RKO (cell line): ENCODE results near the gene ZFAND2A.

Experiments used
- DNase-seq: peaks from one replicate; pipeline ENCODE4 v3.0.0-alpha.2; 2016; ENCODE audit warnings: low spot score

ZFAND2A gene

DNA sequence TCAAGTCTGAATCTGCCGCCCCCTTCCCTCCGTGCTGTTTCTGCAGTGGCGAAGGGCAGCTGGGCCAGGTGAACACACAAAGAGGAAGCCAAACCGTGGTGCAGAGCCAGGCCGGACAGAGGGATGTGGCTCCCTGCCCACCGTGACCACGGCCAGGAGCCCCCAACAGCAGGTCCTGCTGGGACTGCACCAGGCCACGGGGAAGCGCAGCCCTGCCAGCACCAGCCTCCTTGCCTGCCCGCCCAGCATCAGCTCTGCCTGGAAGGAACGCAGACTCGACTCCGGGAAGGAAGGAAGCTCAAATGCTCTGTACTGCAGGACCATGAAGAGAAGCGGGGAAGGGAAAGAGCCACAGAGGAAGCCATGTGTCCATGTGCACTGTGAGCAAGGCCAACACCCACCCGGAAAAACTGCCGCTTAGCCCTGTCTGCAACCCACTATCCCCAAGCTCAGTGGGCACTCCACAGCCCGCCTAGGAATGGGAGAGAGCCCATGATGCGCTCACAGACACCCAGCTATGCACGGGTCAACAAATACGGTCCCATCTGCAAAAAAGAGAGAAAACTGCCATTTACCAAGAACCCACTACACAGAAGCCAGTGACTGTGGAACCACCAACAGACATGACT is 53.1 kb downstream of the ZFAND2A start:
- no peak for DNase-seq

DNA sequence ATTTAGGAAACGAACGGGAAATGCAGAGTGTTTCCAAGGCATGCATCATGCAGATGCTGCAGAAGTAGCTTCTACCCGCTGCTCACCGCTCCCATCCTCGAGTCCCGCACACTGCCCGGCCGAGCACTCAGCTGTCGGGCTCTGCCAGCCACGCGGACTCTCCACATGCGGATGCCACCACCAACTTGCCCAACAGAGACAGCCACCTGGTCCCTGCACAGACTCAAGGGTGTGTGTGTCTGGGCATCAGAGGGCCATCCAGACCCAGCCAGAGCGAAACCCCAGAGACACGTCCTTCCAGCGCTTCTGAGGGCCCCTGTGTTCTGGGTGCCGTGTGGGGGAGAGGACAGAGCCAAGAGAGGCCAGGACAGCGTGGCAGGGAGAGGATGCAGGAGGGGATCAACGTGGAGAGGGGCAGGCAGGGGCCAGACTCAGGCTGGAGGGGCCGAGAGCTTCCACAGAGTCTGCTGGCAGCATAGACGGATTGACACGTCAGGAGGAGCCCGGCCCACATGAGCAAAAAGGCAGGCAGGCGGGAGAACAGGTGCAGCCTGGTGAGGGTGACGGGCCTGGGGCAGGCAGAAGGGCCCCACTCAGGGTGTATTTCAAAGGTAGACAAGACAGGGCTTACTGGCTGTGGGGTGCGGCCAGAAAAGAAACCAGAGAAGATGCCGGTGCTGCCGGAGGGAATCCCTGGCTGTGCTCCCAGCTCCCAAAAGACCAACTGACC is 53.8 kb downstream of the ZFAND2A start:
- DNase-seq: no peak

DNA sequence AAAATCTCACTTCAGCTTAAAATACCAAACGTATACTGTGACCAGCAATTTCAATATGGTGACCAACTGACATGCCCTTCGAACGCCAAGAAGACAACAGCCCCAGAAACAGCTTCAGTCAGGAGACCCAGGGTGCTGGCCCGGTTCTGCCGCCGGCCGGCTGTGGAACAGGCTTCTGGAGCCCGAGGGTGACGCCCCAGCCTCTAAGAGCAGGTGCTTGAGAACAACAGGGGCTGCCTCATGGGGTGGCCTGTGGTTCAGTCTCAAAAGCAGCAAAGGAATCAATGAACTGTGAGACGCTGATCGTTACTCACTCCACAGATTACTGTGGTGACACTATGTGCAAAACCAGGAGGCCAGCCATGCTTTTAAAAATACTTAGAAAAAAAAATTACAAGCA is 54.8 kb downstream of the ZFAND2A start:
- DNase-seq: no peak

DNA sequence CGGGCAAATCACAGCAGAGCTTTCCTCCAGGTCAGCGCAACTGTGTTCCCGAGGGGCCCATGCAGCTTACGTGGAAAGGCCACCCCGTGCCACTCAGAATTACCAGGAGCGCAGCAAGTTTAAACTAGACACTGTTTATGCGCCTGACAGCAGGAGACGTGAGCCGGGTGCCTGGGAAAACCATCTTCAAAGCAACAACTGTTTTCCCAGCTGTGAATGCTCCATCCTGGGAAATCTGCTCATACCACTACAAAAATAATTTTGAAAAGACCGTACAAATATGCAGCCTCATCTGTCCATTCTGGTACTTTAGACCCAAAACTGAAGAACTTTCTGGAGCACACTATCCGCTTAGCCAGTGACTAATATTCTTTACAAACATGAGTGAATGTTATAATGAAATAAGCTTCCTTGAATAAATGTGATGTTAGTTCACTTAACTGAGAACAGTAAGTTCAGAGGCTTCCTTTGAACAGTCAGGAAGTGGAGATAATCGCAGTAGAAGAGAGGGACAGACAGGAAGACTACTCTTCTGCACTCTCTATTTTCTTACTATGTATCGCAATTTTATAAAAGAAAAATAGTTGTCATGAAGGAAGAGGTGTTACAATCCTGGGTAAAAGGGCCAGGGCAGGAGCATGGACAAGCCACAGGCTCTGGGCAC is 55.3 kb downstream of the ZFAND2A start:
- DNase-seq: no peak

GRCh38 chr7:1103789-1104515 is 56.0 kb downstream of the ZFAND2A start:
- DNase-seq: no peak

DNA sequence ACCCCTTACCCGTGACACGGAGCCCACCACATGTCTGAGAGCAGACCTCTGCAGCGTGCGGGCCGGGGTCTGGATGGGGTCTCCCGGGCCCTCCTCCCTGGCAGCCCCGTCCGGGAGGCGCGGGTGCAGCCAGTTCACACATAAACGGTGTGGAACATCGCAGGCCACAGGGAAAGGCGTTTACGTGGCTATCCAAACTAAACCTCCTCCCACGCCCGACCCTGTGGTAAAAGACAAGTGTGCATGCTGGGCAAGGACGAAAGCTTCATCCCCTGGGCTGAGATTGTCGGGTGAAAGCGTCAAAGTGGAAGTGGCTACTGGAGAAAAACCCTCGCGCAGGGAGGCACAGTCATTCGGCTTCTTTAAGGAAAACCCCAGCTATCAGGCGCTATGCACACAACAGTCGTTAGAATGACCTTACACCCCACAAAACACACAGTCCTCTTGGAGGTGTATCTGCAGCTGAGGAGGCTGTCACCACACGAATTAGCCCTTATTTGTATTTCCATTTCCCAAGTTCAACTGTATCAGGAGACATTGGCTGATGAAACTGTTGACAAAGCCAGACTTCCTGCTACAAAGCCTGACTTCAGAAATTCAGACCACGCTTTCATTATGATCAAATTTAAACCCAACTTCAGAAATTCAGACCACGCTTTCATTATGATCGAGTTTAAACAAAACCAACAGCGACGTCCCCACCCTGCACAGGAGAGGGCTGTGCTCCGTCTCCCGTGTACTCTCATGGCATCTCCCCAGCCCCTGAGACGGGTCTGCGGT is 56.8 kb downstream of the ZFAND2A start:
- DNase-seq: no peak
